Endothelial cell of umbilical vein (primary cell): ENCODE data around the gene GAP43. TPM values are rescaled to one million over a fixed set of nuclear protein-coding genes. Genes with fewer than 3 reads are reported as not detected.

Experiments used
- BruUV-seq: library from RNA; stranded (reverse); fragments of 400-500 nt; replicated peaks from 2 replicates; lab custom pipeline; 2021; lab: Mats Ljungman, UMichigan
- CTCF ChIA-PET: fragments of 300-600, 350-600 bp; sonication (Branson Sonifier 250); formaldehyde crosslinking; loops from one replicate; lab custom pipeline; 2021; ENCODE audit warnings: antibody characterized with exemption, inconsistent platforms; lab: Charles Lee
- POLR2A ChIA-PET: fragments of 300-600, 350-600 bp; sonication (Branson Sonifier 250); formaldehyde crosslinking; loops from one replicate; lab custom pipeline; 2021; ENCODE audit warnings: antibody characterized with exemption, inconsistent platforms; lab: Charles Lee
- DNase-seq: peaks from one replicate; pipeline ENCODE4 v3.0.0-alpha.2; 2011; ENCODE audit warnings: low read depth, low spot score
- FAIRE-seq: peaks from 2 replicates; lab custom pipeline; 2011; peaks lifted over from hg19 to GRCh38; lab: Jason Lieb, UNC
- H2AFZ ChIP-seq: 2 replicates; pipeline ENCODE4 v1.6.0; 2012; ENCODE audit warnings: low read depth, low read length, control low read depth, inconsistent platforms
- H3K27ac ChIP-seq: 2 replicates; pipeline ENCODE4 v1.5.1; 2011; ENCODE audit warnings: low read depth, mild to moderate bottlenecking, control low read depth, low read length, moderate library complexity; ENCODE audit not compliant: insufficient read depth
- H3K27me3 ChIP-seq, 2 experiments: 2 replicates each; pipeline versions ENCODE4 v1.6.0 to v1.6.1; 2011; ENCODE audit warnings: low read length in 2 of 2, mixed read lengths in 1 of 2; ENCODE audit not compliant: control insufficient read depth in 2 of 2, insufficient read depth in 2 of 2
- H3K36me3 ChIP-seq, 2 experiments: 2 replicates in 1 of 2; 3 replicates in 1 of 2; pipeline ENCODE4 v1.5.1; 2011; ENCODE audit warnings: low read length in 2 of 2, mild to moderate bottlenecking in 1 of 2, moderate library complexity in 1 of 2; ENCODE audit not compliant: control insufficient read depth in 2 of 2, insufficient read depth in 2 of 2; ENCODE audit errors: extremely low read depth in 1 of 2
- H3K4me1 ChIP-seq: 3 replicates; pipeline ENCODE4 v1.5.1; 2011; ENCODE audit warnings: mild to moderate bottlenecking, low read length; ENCODE audit not compliant: control insufficient read depth, insufficient read depth; ENCODE audit errors: extremely low read depth
- H3K4me2 ChIP-seq: 2 replicates; pipeline ENCODE4 v1.6.1; 2011; ENCODE audit warnings: low read length, control low read depth, mixed read lengths; ENCODE audit not compliant: insufficient read depth
- H3K4me3 ChIP-seq, 3 experiments: fragments of 200-600 bp in 1 of 3; sonication (generic), shearing (Covaris generic) in 1 of 3; replicated peaks in 1 of 3; 2 replicates each; pipeline ENCODE4 v1.5.1; 2011 to 2016; ENCODE audit warnings: control low read depth in 3 of 3, low read length in 3 of 3, mild to moderate bottlenecking in 2 of 3, inconsistent platforms in 1 of 3, low read depth in 1 of 3, moderate library complexity in 1 of 3; ENCODE audit not compliant: insufficient read depth in 1 of 3
- H3K79me2 ChIP-seq: 2 replicates; pipeline ENCODE4 v1.6.0; 2012; ENCODE audit warnings: low read length, inconsistent platforms; ENCODE audit not compliant: control insufficient read depth, insufficient read depth
- H3K9ac ChIP-seq: replicated peaks from 2 replicates; pipeline ENCODE3; 2011; ENCODE audit warnings: low read length, control low read depth; ENCODE audit not compliant: insufficient read depth; ENCODE audit errors: extremely low read depth
- H3K9me1 ChIP-seq: replicated peaks from 3 replicates; pipeline ENCODE4 v1.6.0; 2011; ENCODE audit warnings: mild to moderate bottlenecking, low read length; ENCODE audit not compliant: control insufficient read depth, insufficient read depth; ENCODE audit errors: extremely low read depth
- H3K9me3 ChIP-seq: replicated peaks from 2 replicates; pipeline ENCODE4 v1.5.1; 2012; ENCODE audit warnings: low read length, inconsistent platforms; ENCODE audit not compliant: control insufficient read depth, insufficient read depth
- H4K20me1 ChIP-seq: replicated peaks from 2 replicates; pipeline ENCODE3; 2011; ENCODE audit warnings: mild to moderate bottlenecking, low read length; ENCODE audit not compliant: control insufficient read depth, insufficient read depth; ENCODE audit errors: extremely low read depth
- EZH2 ChIP-seq: IDR thresholded peaks from 2 replicates; pipeline ENCODE4 v1.6.1; 2012; ENCODE audit warnings: borderline replicate concordance, low read depth, mild to moderate bottlenecking, moderate library complexity, low read length, inconsistent platforms; ENCODE audit not compliant: severe bottlenecking
- FOS ChIP-seq: IDR thresholded peaks from 2 replicates; pipeline ENCODE4 v1.6.1; 2011; ENCODE audit warnings: mild to moderate bottlenecking, low read length, moderate library complexity, borderline replicate concordance; ENCODE audit not compliant: insufficient read depth
- GATA2 ChIP-seq: IDR thresholded peaks from 2 replicates; pipeline ENCODE4 v1.7.0; 2011; ENCODE audit warnings: low read depth, mild to moderate bottlenecking, moderate library complexity, mixed read lengths, low read length; ENCODE audit not compliant: insufficient read length, insufficient read depth
- JUN ChIP-seq: IDR thresholded peaks from 2 replicates; pipeline ENCODE4 v1.6.1; 2011; ENCODE audit warnings: borderline replicate concordance, low read depth; ENCODE audit not compliant: insufficient read length, insufficient read depth
- MYC ChIP-seq: IDR thresholded peaks from one replicate; pipeline ENCODE4 v1.6.1; 2011; ENCODE audit warnings: mild to moderate bottlenecking, low read depth, low read length
- POLR2A ChIP-seq: IDR thresholded peaks from 2 replicates; pipeline ENCODE4 v1.6.1; 2012; ENCODE audit warnings: low read depth, mild to moderate bottlenecking, control low read depth, low read length
- POLR2AphosphoS5 ChIP-seq: IDR thresholded peaks from 2 replicates; pipeline ENCODE4 v1.6.1; 2012; ENCODE audit warnings: low read depth, mild to moderate bottlenecking, control low read depth, low read length, moderate library complexity; ENCODE audit not compliant: insufficient read depth
- dilution Hi-C: fragments of 300-500 bp; cut with MboI; formaldehyde crosslinking; loops from one replicate; pipeline ENCODE4 v1.15.0; 2019; ENCODE audit warnings: low sequenced_read_pairs; ENCODE audit not compliant: extremely low pct_ligation_motif_present
- intact Hi-C: fragments of 100-400 bp; cut with micrococcal nuclease; formaldehyde crosslinking; loops from one replicate; pipeline ENCODE4 v1.10.0; 2022
- polyA plus RNA-seq, 4 experiments: library from polyadenylated mRNA; depleted of rRNA in 3 of 4; stranded (reverse) in 3 of 4; unstranded in 1 of 4; fragments of >200 nt; gene quantifications; 2 replicates each; pipeline versions ENCODE4 v1.2.1 to v1.2.3, GENCODE V29; 2011 to 2012; ENCODE audit warnings: missing spikeins in 1 of 4
- total RNA-seq: library from RNA; stranded (reverse); gene quantifications from 2 replicates; pipeline ENCODE4 v1.2.3, GENCODE V29; 2021
- TF ChIP-seq, protein P1 (sequence below): IDR thresholded peaks from 2 replicates; pipeline ENCODE4 v1.6.1; 2011; ENCODE audit not compliant: insufficient read depth, insufficient read length
- TF ChIP-seq, protein P2 (sequence below), 2 donors: IDR thresholded peaks; 1 replicate in 1 of 2; 2 replicates in 1 of 2; pipeline ENCODE4 v1.5.1; 2011; ENCODE audit warnings: low read length in 2 of 2, mild to moderate bottlenecking in 2 of 2, moderate library complexity in 2 of 2, control low read depth in 1 of 2, inconsistent platforms in 1 of 2, low read depth in 1 of 2; ENCODE audit not compliant: insufficient read depth in 1 of 2; ENCODE audit errors: extremely low read depth in 1 of 2

GAP43 gene
- total and polyA plus RNA-seq, 2 donors (not counting 3 experiments of a cell fraction or from before 2014, with no cell fraction given): 0.06 TPM; not detected in 1

DNA sequence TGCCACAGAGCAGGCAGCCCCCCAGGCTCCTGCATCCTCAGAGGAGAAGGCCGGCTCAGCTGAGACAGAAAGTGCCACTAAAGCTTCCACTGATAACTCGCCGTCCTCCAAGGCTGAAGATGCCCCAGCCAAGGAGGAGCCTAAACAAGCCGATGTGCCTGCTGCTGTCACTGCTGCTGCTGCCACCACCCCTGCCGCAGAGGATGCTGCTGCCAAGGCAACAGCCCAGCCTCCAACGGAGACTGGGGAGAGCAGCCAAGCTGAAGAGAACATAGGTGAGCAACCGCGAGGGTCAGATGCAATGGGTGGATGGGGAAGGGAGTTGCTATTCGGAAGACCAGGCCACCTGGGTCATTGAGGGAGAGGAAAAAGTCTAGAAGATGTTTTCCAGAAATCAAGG, 53.0 kb downstream of the GAP43 start:
- no peaks in the 10 kb centered on the region for H3K79me2 ChIP-seq
- DNase-seq: no peak
- no peak overlapping the region for H2AFZ ChIP-seq
- dilution Hi-C loops (no loop called here), intact Hi-C loops (no loop called here)
- H3K4me2 ChIP-seq: no peak overlapping the region
- no peaks in the 10 kb centered on the region for H3K36me3 ChIP-seq
- H3K4me1 ChIP-seq: no peaks in the 10 kb centered on the region
- CTCF ChIA-PET: interaction anchor here (1.2 kb wide), 1 partner anchor 217 kb away, joined by 3 read pairs; no protein-coding TSS in a partner anchor
- POLR2A ChIA-PET: no interaction called here
- H3K9me1 ChIP-seq: no peaks in the 10 kb centered on the region
- H3K27me3 ChIP-seq: peaks cover 9 to 10% of the 10 kb centered on the region in 2 experiments
- TF ChIP-seq FOS (no peak), EZH2 (no peak)
- TF ChIP-seq, protein P1, sequence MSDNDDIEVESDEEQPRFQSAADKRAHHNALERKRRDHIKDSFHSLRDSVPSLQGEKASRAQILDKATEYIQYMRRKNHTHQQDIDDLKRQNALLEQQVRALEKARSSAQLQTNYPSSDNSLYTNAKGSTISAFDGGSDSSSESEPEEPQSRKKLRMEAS: no peak
- BruUV-seq: no TSS peak
- H4K20me1 ChIP-seq: no peaks in the 10 kb centered on the region
- H3K9me3 ChIP-seq: no peaks in the 10 kb centered on the region
- H3K4me3 ChIP-seq: no peak overlapping the region
- H3K9ac ChIP-seq: no peak overlapping the region
- FAIRE-seq: no peak
- no peak overlapping the region for H3K27ac ChIP-seq

DNA sequence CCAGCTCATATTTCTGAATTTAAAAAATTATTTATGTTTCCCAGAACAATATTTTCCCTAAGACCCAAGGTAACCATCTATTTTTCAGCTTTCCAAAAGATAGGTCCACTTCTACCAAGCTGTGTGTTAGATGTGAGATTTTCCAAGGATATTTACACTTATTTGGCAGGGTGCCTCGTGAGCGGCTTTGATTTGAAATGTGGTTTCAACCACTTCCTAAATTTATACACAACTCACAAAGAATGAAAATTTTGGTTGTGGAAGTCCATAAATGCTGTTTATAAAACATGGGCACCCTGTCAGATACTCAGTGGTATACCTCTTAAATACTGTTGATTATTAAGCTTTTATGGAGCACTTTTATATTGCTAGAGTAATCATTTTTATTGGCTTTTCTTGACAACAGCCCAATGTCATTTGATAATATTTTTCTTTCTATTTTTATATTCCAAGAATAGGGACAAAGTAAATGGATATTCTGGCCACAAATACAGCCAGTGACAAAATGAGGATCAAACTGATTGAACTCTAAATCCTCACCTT, 57.6 kb downstream of the GAP43 start:
- no peak for DNase-seq
- H3K9me1 ChIP-seq: no peaks in the 10 kb centered on the region
- no peak overlapping the region for H3K4me2 ChIP-seq
- no peaks in the 10 kb centered on the region for H3K4me1 ChIP-seq
- no peak overlapping the region for H2AFZ ChIP-seq
- BruUV-seq: no TSS peak
- no peak overlapping the region for H3K9ac ChIP-seq
- H3K36me3 ChIP-seq: no peaks in the 10 kb centered on the region
- H3K79me2 ChIP-seq: no peaks in the 10 kb centered on the region
- H3K4me3 ChIP-seq: no peak overlapping the region
- peaks cover 4 to 8% of the 10 kb centered on the region in 2 experiments for H3K27me3 ChIP-seq
- H3K9me3 ChIP-seq: no peaks in the 10 kb centered on the region
- intact Hi-C loops (no loop called here), dilution Hi-C loops (no loop called here)
- no peaks in the 10 kb centered on the region for H4K20me1 ChIP-seq
- no peak overlapping the region for H3K27ac ChIP-seq
- TF ChIP-seq MYC (no peak), EZH2 (no peak), FOS (no peak), GATA2 (no peak), POLR2AphosphoS5 (no peak), POLR2A (no peak), JUN (no peak)
- TF ChIP-seq, protein P2, sequence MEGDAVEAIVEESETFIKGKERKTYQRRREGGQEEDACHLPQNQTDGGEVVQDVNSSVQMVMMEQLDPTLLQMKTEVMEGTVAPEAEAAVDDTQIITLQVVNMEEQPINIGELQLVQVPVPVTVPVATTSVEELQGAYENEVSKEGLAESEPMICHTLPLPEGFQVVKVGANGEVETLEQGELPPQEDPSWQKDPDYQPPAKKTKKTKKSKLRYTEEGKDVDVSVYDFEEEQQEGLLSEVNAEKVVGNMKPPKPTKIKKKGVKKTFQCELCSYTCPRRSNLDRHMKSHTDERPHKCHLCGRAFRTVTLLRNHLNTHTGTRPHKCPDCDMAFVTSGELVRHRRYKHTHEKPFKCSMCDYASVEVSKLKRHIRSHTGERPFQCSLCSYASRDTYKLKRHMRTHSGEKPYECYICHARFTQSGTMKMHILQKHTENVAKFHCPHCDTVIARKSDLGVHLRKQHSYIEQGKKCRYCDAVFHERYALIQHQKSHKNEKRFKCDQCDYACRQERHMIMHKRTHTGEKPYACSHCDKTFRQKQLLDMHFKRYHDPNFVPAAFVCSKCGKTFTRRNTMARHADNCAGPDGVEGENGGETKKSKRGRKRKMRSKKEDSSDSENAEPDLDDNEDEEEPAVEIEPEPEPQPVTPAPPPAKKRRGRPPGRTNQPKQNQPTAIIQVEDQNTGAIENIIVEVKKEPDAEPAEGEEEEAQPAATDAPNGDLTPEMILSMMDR (IDR thresholded peaks at IDR 0.05; ENCODE audit: extremely low read depth in 1 of 2, insufficient read depth in 1 of 2, low read depth in 1 of 2, low read length in 2 of 2): no peak
- TF ChIP-seq, protein P1: no peak
- FAIRE-seq: no peak
- POLR2A ChIA-PET: no interaction called here
- CTCF ChIA-PET: interaction anchor here (0.5 kb wide), 1 partner anchor 37 kb away, joined by 4 read pairs; no protein-coding TSS in a partner anchor
